NCI-H128 (cell line): ENCODE data around the gene NOSIP.
"Not testable (repeated sequence)": the region's sequence is repeated elsewhere in the genome, so short reads cannot be mapped to it uniquely, and the experiment has no call there.

ENCODE experiments used
- DNase-seq: peaks from one replicate; lab custom pipeline; 2025; ENCODE audit not compliant: unreplicated experiment; lab: John Stamatoyannopoulos, UW

The NOSIP gene

DNA sequence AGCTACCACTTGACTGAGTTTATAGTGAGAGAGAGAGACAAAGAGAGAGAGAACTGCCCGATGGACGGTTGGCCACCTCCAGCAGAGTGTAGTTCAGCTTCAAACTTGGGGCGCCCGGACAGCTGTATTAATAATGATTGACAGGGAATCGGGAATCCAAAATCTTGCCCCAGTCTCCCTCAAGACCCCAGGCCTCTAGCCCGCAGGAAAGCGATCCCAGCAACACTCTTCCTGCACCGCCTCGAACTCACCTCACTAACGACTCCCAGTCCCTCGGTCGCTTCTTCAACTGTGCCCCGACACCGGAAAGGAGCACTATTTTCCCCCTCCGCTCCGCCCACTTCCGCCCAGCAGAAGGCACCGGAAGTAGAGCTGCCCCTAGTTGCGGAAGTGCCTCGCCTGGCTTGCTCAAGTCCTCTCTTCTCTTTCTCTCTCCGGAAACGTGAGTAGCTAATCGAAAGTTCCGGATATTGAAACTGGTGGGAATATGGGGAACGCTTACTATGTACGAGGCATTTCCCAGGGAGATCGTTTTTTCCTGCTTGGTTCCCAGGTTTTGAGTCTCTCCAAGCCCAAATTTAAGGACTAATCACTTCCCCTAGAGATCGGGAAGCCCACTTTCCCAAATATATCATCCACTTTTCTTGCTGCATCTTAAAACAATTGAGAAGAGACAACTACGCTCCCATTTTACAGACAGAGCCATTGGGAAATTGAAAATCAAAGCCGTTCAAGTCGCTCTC lies at the start of gene NOSIP:
NOSIP (minus strand) TSS at position 293 of the 743 bp plus-strand sequence. CDS start 19,865 bp downstream, outside the sequence.
- peak; percentile 95 for DNase-seq

DNA sequence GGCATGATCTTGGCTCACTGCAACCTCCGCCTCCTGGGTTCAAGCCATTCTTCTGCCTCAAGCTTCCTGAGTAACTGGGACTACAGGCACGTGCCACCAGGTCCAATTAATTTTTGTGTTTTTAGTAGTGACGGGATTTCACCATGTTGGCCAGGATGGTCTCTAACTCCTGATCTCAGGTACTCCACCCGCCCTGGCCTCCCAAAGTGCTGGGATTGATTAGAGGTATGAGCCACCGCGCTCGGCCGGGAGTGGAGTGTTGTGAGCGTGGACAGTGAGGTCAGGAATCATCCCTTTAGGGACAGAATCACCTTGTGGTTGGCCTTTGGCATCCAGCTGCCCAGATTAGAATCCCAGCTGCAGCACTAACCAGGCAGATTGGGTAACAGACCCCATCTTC lies 49.3 kb upstream of the NOSIP start:
- DNase-seq: no peak

DNA sequence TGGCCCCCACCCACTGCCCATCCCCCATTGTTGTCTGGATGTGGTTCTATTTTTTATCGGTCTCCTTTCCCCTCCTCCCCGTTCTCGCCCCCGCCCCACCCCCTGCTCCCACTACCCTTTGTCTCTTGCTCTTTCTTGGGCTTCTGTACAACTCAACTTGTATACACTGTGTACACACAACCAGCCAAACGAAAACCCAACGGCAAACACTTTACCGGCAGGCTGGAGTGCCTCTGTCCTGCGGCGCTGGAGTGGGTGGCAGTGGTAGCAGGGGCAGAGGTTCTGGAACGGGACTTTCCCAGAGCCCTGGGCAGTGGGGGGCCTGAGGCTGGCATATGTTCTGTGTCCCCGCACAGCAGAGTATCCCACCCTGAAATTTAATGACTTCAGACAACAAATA lies 45.9 kb upstream of the NOSIP start:
- DNase-seq: no peak

- DNase-seq: no peak
These were observed 44.9 kb upstream of the NOSIP start for GRCh38 chr19:49624967-49625910.

DNA sequence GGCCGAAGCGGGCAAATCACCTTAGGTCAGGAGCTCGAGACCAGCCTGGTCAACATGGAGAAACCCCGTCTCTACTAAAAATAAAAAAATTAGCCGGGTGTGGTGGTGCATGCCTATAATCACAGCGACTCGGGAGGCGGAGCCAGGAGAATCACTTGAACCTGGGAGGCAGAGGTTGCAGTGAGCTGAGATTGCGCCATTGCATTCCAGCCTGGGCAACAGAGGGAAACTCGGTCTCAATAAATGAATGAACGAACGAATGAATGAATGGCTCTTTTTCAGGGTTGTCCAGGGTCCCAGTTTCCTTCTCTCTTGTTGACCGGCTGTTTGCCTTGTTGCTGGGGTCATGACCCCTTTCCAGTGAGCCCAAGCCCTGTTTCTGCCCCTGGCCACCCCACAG lies 37.5 kb upstream of the NOSIP start:
- DNase-seq: not testable (repeated sequence)

- no peak for DNase-seq
These were observed 36.6 kb upstream of the NOSIP start for GRCh38 chr19:49616945-49617344.

GRCh38 chr19:49616532-49616931 lies 36.2 kb upstream of the NOSIP start:
- DNase-seq: no peak

DNA sequence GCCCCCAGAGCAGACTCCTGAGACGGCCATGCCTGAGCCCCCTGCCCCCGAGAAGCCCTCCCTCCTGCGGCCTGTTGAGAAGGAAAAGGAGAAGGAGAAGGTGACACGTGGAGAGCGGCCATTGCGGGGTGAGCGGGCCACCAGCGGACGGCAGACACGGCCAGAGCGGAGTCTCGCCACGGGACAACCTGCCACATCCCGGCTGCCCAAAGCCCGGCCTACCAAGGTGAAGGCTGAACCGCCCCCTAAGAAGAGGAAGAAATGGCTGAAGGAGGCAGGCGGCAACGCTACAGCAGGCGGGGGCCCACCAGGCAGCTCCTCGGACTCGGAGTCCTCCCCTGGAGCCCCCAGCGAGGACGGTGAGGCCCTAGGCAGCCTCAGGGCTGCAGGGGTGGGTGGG lies 35.5 kb upstream of the NOSIP start:
- DNase-seq: no peak

DNA sequence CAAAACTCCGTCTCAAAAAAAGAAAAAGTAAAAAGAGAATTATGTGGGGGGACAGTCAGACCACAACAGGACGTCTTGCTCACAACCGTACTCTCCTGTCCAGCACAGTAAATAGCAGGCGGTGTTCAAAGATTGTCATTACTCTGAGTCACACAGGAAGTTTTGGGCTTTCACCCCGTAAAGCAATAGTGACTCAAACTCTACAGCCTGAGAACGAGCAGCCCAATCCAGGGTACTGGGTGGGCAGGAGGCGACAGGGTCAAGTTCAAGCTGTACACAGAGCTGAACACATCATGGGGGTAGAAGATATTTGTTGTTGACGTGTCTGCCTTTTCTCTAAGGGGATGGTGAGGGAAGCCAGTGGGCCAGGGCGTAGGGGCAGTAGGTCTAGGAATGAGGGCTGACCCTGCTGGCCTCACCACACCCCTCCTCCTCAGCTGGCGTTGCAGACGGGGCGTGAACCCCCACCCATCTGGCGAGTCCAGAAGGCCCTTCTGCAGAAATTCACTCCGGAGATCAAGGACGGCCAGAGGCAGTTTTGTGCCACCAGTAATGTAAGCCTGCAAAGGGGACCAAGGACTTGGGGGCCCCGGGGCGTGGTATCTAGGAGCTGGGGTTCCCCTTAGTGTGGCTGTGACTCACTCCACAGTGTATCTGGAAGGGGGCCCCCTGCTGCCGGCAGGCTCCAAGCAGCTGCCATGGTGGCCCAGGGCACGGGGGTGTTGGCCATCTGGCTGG lies 33.9 kb upstream of the NOSIP start:
- DNase-seq: no peak

DNA sequence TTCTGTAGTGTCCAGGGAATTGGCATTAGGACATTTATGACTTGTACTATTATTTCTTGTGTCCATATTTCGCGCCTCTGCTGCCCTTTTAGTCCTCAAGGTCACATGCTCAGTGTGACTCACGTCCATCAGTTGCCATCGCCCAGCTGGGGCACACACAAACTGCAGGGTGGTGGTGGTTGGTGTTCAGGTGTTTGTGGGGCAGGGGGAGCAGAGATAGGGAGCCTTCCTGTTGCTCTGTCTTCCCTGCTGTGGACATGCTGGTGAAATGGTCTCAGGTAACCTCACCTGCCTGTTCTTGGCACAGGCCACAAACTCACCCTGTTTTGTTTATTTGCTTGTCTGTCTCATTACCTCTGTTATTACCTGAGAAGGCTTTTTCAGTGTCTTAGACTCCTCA lies 33.0 kb upstream of the NOSIP start:
- no peak for DNase-seq

DNA sequence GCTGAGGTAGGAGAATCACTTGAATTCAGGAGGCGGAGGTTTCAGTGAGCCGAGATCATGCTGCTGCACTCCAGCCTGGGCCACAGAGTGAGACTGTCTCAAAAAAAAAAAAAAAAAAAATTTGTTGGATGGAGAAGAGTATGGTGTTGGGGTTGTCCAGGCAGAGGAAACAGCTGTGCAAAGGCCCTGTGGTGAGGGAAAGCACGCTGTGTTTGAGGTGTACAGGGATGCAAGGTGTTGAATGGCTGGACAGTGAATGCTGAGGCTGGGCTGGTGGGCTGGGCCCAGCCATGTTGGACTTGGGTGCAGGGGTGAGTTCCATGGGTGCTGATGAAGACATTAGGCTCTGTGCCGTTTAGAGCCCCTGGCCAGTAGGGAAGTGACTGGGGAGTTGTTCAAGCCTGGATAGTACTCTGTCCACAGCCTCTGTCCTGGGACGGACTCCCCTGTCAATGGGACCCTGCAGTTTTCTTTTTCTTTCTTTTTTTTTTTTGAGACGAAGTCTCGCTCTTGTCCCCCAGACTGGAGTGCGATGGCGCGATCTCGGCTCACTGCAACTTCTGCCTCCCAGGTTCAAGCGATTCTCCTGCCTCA lies 29.2 kb upstream of the NOSIP start:
- DNase-seq: no peak

DNA sequence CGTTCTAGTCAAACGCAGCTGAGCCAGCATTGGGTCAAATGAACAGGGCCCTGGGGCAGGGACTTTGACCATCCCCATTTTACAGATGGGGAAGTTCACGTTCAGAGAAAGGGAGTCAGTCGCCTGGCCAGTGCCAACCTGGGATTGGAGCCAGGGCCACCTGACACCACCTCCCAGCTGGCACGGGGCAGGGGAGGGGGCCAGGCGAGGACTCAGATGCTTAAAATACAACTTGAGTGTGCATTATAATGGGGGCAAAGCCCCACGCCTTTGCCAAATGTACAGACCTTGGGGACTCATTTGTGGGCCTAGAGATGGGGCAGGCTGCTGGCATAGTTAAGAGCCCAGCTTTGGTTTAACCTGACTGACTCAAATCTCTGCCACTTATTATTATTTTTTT lies 25.2 kb upstream of the NOSIP start:
- no peak for DNase-seq

GRCh38 chr19:49602806-49603205 lies 22.4 kb upstream of the NOSIP start:
- DNase-seq: no peak

GRCh38 chr19:49601482-49602038 lies 21.2 kb upstream of the NOSIP start:
- DNase-seq: no peak

- DNase-seq: no peak
These were observed 19.3 kb upstream of the NOSIP start for GRCh38 chr19:49599378-49600295.

DNA sequence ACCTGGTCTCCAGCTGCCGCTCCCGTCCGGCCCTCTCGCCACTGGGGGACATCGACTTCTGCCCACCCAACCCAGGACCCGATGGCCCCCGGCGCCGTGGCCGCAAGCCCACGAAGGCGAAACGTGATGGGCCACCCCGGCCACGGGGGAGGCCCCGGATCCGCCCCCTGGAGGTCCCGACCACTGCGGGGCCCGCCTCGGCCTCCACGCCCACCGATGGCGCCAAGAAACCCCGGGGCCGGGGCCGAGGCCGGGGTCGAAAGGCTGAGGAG lies 17.3 kb upstream of the NOSIP start:
- DNase-seq: no peak

- DNase-seq: no peak
These were observed 16.8 kb upstream of the NOSIP start for GRCh38 chr19:49596954-49597702.

DNA sequence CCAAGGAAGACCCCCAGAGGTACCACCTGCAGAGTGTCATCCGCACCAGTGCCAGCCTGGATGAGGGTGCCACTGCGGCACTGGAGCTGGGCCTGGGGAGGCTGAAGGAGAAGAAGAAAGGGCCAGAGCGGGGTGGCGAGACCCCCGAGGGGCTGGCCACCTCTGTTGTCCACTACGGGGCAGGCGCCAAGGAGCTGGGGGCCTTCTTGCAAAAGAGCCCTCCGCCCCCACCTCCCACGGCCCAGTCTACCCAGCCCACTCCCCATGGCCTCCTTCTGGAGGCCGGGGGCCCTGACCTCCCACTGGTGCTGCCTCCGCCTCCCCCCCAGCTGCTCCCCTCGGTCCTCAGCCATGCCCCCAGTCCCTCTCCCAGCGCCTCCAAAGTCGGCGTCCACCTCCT lies 16.1 kb upstream of the NOSIP start:
- DNase-seq: no peak

GRCh38 chr19:49595819-49596404 lies 15.6 kb upstream of the NOSIP start:
- no peak for DNase-seq
